Hematopoietic multipotent progenitor cell (in vitro differentiated cells): ENCODE results near the gene PIK3R2. TPM values are rescaled to one million over a fixed set of nuclear protein-coding genes. Genes with fewer than 3 reads are reported as not detected.
"Not testable (repeated sequence)": the region's sequence is repeated elsewhere in the genome, so short reads cannot be mapped to it uniquely, and the experiment has no call there.

ENCODE experiments used
- DNase-seq, 3 donors: peaks; one replicate each; pipeline ENCODE4 v3.0.0-alpha.2; 2011 to 2015; ENCODE audit warnings: low read depth in 2 of 3, low spot score in 2 of 3
- small RNA-seq: library from RNA; depleted of rRNA; stranded (forward); fragments of <200 nt; gene quantifications from one replicate; pipeline ENCODE3, GENCODE V24; 2012
- total RNA-seq: library from RNA; depleted of rRNA; stranded (reverse); fragments of >200 nt; gene quantifications from one replicate; pipeline ENCODE4 v1.2.3, GENCODE V29; 2012

PIK3R2 gene
- total RNA-seq, 1 donor = 19.9 TPM

DNA sequence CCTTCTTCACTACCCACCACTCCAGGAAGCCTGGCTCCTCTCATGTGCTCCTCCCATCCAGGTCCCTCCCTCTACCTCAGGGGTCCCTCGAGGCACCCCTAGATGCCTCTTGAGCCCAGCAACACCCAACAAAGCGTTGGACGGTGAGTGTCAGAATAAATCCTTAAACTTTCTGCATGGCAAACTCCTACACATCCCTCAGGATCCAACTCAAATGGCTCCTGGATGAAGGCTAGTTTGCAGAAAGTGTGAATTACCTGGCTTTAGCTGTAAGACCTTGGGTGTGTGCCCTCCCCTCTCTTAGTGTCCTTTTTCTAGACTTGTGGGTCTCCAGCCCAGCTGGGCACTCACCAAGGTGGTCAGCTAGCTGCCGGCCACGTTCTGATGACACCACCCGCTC lies 45.4 kb downstream of the PIK3R2 start:
- no peak for DNase-seq

GRCh38 chr19:18202397-18202777 lies 49.4 kb downstream of the PIK3R2 start:
- no peak for DNase-seq

GRCh38 chr19:18202778-18203407 lies 49.9 kb downstream of the PIK3R2 start:
- DNase-seq = peak in 1 of 3 donors; percentile 35

GRCh38 chr19:18203408-18203862 lies 50.5 kb downstream of the PIK3R2 start:
- no peak for DNase-seq

GRCh38 chr19:18203863-18204393 lies 51.0 kb downstream of the PIK3R2 start, which contains the start of gene RAB3A:
RAB3A (minus strand) TSS chr19:18204042; CDS start chr19:18202740, 1,302 bp downstream.
- DNase-seq = peak; percentile 98 to 100 (median 100)

GRCh38 chr19:18204394-18205199 lies 51.6 kb downstream of the PIK3R2 start:
- DNase-seq = no peak

GRCh38 chr19:18205200-18205892 lies 52.4 kb downstream of the PIK3R2 start:
- DNase-seq = peak in 2 of 3 donors; percentile 69 to 80

DNA sequence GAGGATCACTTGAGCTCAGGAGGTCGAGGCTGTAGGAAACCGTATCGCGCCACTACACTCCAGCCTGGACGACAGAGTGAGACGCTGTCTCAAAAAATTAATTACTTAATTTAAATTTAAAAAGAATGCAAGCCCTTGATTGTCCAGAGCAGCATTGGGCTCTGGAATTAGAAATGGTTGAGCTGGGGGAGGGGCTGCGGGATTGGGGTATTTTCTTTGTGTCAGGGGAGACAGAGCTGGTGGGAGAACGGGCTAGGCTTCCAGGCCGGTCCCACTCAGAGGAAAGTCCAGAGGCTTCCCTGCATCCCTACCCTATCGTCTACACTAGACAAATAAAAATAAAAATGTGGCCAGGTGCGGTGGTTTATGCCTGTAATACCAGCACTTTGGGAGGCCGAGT lies 53.1 kb downstream of the PIK3R2 start:
- no peak for DNase-seq

DNA sequence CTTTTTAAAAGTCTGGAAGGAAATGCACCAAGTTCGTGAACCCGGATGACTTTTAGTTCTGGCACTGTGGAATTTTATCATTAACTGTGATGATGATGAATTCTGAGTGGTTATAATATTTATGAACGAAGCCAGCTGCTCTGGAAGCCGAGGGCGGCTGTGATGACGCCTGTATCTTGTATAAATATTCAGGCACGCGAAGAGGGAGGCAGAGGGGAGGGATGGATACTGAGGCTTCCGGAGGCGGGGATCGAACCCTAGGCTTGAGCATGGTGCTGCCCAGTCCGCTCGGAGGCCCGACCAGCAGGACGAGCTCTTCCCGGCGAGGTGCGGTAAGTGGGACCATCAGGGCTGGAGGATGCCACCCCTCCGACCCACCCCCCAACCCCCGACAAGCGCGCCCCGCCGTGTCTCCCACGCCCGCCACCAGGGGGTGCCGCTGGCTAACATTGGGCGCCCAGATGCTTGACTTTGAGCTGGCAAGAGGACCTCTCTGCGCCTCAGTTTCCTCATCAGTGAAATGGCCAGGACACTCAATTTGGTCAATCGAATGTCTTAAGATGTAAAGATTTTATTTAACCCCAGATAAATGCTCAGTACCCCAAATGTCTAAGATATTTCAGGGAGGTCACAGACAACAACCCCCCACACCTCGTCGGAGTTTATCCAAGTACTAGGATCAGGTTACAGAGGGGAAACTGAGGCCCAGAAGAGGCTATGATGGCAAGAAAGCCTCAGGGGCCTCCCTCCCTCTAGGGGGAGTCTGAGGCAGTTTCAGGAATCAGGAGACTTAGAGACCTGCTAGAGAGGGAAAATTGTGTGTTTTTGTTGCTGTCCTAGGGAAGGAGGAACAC lies 55.4 kb downstream of the PIK3R2 start:
- peak in 1 of 3 donors; percentile 65 for DNase-seq

DNA sequence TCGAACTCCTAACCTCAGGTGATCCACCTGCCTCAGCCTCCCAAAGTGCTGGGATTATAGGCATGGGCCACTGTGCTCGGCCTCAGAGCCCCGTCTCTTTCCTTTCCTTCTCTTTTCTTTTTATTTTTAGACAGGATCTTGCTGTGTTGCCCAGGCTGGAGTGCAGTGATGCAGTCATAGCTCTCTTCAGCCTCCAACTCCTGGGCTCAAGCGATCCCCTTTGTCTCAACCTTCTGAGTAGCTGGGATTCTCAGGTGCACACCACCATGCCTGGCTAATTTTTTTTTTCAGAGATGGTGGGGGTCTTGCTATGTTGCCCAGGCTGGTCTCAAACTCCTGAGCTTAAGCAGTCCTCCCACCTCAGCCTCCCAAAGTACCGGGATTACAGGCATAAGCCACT lies 56.9 kb downstream of the PIK3R2 start:
- not testable (repeated sequence) for DNase-seq

GRCh38 chr19:18211683-18212082 lies 58.7 kb downstream of the PIK3R2 start:
- no peak for DNase-seq

GRCh38 chr19:18214779-18215433 lies 61.9 kb downstream of the PIK3R2 start:
- DNase-seq = peak in 1 of 3 donors; percentile 35

- no peak for DNase-seq
Measured at GRCh38 chr19:18216789-18217188, 63.8 kb downstream of the PIK3R2 start.

DNA sequence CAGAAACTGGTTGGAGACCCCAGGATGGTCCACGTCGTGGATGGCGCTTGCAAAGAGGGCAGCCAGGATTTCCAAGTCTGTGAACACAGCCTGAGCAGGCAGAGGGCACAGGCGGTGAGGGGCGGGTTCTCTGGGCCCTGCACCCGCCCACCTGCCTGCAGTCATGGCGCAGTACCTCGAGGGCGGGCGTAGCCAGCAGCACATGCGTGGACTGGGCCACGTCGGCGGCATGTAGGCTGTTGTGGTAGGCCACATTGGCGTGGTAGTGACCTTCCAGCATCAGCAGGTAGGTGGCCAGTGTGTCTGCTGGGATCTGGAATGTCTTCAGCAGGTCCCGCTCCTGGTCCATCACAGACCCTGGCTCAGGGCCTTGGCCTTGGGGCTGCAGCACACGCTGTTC lies 65.2 kb downstream of the PIK3R2 start:
- no peak for DNase-seq

- DNase-seq = no peak
Measured at GRCh38 chr19:18218600-18218999, 65.6 kb downstream of the PIK3R2 start.

Small RNA genes within 50 kb of the gene (small RNA-seq; reads per million reads assigned to genes)
- gene IFI30 = not detected

Other genes starting within 250 kb of the PIK3R2 start
- gene CCDC124, start 220.1 kb upstream of the PIK3R2 start, total RNA-seq = 22.9 TPM
- gene KCNN1, start 186.1 kb upstream of the PIK3R2 start, total RNA-seq = under 0.01 TPM
- 87.5 TPM for gene ARRDC2, start 145.0 kb upstream of the PIK3R2 start, total RNA-seq
- gene IL12RB1, start 66.2 kb upstream of the PIK3R2 start, total RNA-seq = 7.5 TPM
- gene MAST3, start 55.4 kb upstream of the PIK3R2 start, total RNA-seq = 8.1 TPM
- gene IFI30, start 20.6 kb downstream of the PIK3R2 start, total RNA-seq = 25.0 TPM
- 12.4 TPM for gene MPV17L2, start 40.1 kb downstream of the PIK3R2 start, total RNA-seq
- 1.9 TPM for gene RAB3A, start 50.9 kb downstream of the PIK3R2 start, total RNA-seq
- gene PDE4C, start 73.3 kb downstream of the PIK3R2 start, total RNA-seq = under 0.01 TPM
- 36.1 TPM for gene IQCN, start 121.3 kb downstream of the PIK3R2 start, total RNA-seq
- 1,478 TPM for gene JUND, start 128.5 kb downstream of the PIK3R2 start, total RNA-seq
- gene LSM4, start 169.9 kb downstream of the PIK3R2 start, total RNA-seq = 125 TPM
- 47.7 TPM for gene PGPEP1, start 187.4 kb downstream of the PIK3R2 start, total RNA-seq
- gene GDF15, start 233.0 kb downstream of the PIK3R2 start, total RNA-seq = 0.27 TPM
- gene LRRC25, start 244.5 kb downstream of the PIK3R2 start, total RNA-seq = 5.4 TPM